ENCODE measurements around the gene NDUFA8.
A peak's percentile ranks its signal among the peaks of the same experiment; 100 is the strongest.

The NDUFA8 gene

GRCh38 chr9:122099271-122099869 lies 60.2 kb downstream of the NDUFA8 start:
- DNase-seq (ENCODE audit: low spot score), result peak; percentile 71

DNA sequence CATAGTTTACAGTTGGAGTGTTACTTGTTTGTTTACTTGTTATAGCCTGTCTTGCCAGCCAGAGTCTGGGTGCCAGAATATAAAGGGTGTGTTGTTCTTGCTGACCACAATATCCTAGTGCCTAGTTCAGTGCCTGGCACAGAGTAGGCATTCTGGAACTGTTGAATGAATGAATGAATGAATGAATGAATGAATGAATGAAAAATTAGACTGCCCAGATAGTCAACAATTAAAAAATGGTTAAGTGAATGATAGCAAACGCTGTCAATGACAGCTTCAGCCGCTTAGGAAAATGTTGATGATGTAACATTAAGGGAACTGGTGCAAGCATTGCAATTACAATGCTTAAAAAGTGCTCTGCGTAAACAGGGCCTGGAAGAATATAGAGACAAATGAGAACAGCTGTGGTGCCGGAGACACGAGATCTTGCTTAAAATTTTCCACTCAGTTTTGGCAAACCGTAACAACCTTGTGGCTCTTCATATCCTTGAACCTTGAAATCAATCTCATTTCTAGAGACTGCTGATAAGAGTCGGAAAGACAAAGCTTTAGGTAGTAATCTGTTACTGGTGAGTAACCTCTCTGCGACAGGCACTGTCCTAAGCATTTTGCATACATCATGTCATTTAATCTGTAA lies 61.8 kb downstream of the NDUFA8 start:
- no peak for DNase-seq (ENCODE audit: low spot score)

GRCh38 chr9:122096620-122097415 lies 62.8 kb downstream of the NDUFA8 start:
- DNase-seq (ENCODE audit: low spot score), result no peak

DNA sequence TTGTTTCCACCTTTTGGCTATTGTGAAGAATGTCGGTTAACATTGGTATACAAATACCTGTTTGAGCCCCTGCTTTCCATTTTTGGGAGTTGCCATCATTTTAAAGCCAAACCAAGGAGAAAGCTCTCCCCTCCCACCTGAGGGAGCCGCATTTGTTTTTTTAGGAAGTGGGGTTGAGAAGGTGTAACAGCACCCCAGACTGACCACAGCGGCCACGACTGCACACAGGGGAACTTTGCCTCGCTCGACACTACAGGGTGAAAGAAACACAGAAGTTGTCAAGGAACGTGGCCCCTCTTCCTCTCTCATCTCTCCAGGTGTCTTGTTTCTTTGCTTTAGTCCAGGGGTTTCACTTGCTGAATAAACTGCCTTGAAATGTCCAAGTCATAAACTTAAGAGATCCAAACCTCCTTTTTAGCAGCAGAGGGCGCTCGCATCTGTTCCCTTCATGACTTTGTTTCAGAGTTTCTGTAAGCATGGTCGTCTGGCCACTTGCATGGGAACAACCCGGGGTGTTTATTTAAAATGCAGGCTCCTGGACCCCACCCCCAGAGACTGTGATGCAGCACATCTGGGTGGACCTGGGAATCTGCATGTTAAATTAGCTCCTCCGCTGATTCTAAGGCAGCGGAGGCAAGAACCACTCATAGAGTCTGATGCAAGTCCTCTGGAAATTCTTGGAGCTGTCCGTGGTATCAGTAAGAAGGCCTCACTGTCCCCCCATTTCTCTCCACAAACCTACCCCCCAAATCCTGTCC lies 64.4 kb downstream of the NDUFA8 start:
- DNase-seq (ENCODE audit: low spot score), result peak; percentile 51
